Liver (tissue), 9 donors: ENCODE results near the gene CRYAA. TPM values are rescaled to one million over a fixed set of nuclear protein-coding genes. Genes with fewer than 3 reads are reported as not detected.

Experiments used
- DNase-seq: peaks from one replicate; pipeline ENCODE4 v3.0.0-alpha.2; 2017; ENCODE audit warnings: low spot score
- H3K27ac ChIP-seq, 2 donors: one replicate each; pipeline ENCODE4 v1.7.0; 2013; ENCODE audit warnings: inconsistent platforms in 2 of 2, low read length in 2 of 2, control low read depth in 1 of 2, low read depth in 1 of 2, mild to moderate bottlenecking in 1 of 2
- H3K27me3 ChIP-seq, 4 donors: one replicate each; pipeline versions ENCODE4 v1.6.1 to v1.7.0; 2013; ENCODE audit warnings: low read length in 3 of 4, inconsistent platforms in 1 of 4, mild to moderate bottlenecking in 1 of 4, moderate library complexity in 1 of 4; ENCODE audit not compliant: control insufficient read depth in 4 of 4, insufficient read depth in 4 of 4
- H3K36me3 ChIP-seq, 4 donors: one replicate each; pipeline versions ENCODE4 v1.6.1 to v1.7.0; 2013; ENCODE audit warnings: low read length in 3 of 4, mild to moderate bottlenecking in 3 of 4, low read depth in 1 of 4, moderate library complexity in 1 of 4; ENCODE audit not compliant: control insufficient read depth in 4 of 4, insufficient read depth in 3 of 4
- H3K4me1 ChIP-seq, 4 donors: one replicate each; pipeline versions ENCODE4 v1.6.1 to v1.7.0; 2013; ENCODE audit warnings: low read length in 3 of 4, mild to moderate bottlenecking in 3 of 4, moderate library complexity in 1 of 4; ENCODE audit not compliant: control insufficient read depth in 4 of 4, insufficient read depth in 4 of 4
- H3K4me3 ChIP-seq, 3 donors: one replicate each; pipeline versions ENCODE4 v1.6.1 to v1.7.0; 2013; ENCODE audit warnings: low read length in 3 of 3, control low read depth in 1 of 3, low read depth in 1 of 3, mild to moderate bottlenecking in 1 of 3
- H3K9ac ChIP-seq, 2 donors: one replicate each; pipeline ENCODE4 v1.7.0; 2013; ENCODE audit warnings: low read length in 2 of 2, mild to moderate bottlenecking in 2 of 2, moderate library complexity in 2 of 2, control low read depth in 1 of 2, low read depth in 1 of 2
- H3K9me3 ChIP-seq, 4 donors: one replicate each; pipeline versions ENCODE4 v1.6.1 to v1.7.0; 2013; ENCODE audit warnings: low read length in 3 of 4; ENCODE audit not compliant: control insufficient read depth in 4 of 4
- EGR1 ChIP-seq, 2 donors: IDR thresholded peaks; 2 replicates each; pipeline ENCODE4 v1.6.1; 2016 to 2018; ENCODE audit warnings: antibody characterized with exemption in 2 of 2, low read depth in 2 of 2
- FOXA1 ChIP-seq: IDR thresholded peaks from 2 replicates; pipeline ENCODE4 v1.6.1; 2016; ENCODE audit warnings: antibody characterized with exemption
- FOXA2 ChIP-seq: IDR thresholded peaks from 2 replicates; pipeline ENCODE4 v1.6.1; 2016; ENCODE audit warnings: antibody characterized with exemption
- GABPA ChIP-seq, 2 donors: IDR thresholded peaks in 1 of 2; conservative IDR thresholded peaks in 1 of 2; 2 replicates each; pipeline ENCODE4 v1.6.1; 2016; ENCODE audit warnings: antibody characterized with exemption in 2 of 2, mild to moderate bottlenecking in 1 of 2, moderate library complexity in 1 of 2
- HNF4A ChIP-seq, 2 donors: conservative IDR thresholded peaks; 2 replicates each; pipeline ENCODE4 v1.6.1; 2016; ENCODE audit warnings: antibody characterized with exemption in 2 of 2, mild to moderate bottlenecking in 2 of 2
- HNF4G ChIP-seq: IDR thresholded peaks from 2 replicates; pipeline ENCODE4 v1.6.1; 2016; ENCODE audit warnings: antibody characterized with exemption
- JUND ChIP-seq, 2 donors: IDR thresholded peaks; 2 replicates each; pipeline ENCODE4 v1.6.1; 2016; ENCODE audit warnings: antibody characterized with exemption in 2 of 2
- NR2F2 ChIP-seq: IDR thresholded peaks from 2 replicates; pipeline ENCODE4 v1.6.1; 2016; ENCODE audit warnings: antibody characterized with exemption
- RAD21 ChIP-seq, 2 donors: IDR thresholded peaks; 2 replicates each; pipeline ENCODE4 v1.6.1; 2016; ENCODE audit warnings: antibody characterized with exemption in 2 of 2, mild to moderate bottlenecking in 2 of 2
- RXRA ChIP-seq, 2 donors: IDR thresholded peaks; 2 replicates each; pipeline ENCODE4 v1.6.1; 2017 to 2018; ENCODE audit warnings: antibody characterized with exemption in 2 of 2, mild to moderate bottlenecking in 1 of 2
- SP1 ChIP-seq: IDR thresholded peaks from 2 replicates; pipeline ENCODE4 v1.6.1; 2018; ENCODE audit warnings: antibody characterized with exemption, mild to moderate bottlenecking
- TAF1 ChIP-seq: conservative IDR thresholded peaks from 2 replicates; pipeline ENCODE4 v1.6.1; 2016; ENCODE audit warnings: antibody characterized with exemption, mild to moderate bottlenecking
- YY1 ChIP-seq: IDR thresholded peaks from 2 replicates; pipeline ENCODE4 v1.6.1; 2016; ENCODE audit warnings: antibody characterized with exemption, mild to moderate bottlenecking
- WGBS: extraction: QIAGEN DNeasy Blood & Tissue Kit; methylation state at CpG from one replicate; pipeline ENCODE4 v1.1.7; 2013; 5-methylcytosine and 5-hydroxymethylcytosine counted together
- polyA plus RNA-seq, 2 donors: library from polyadenylated mRNA; stranded (reverse) in 1 of 2; unstranded in 1 of 2; fragments of 200-250 nt in 1 of 2; fragments of >200 nt in 1 of 2; fragmentation: Nextera tagmentation in 1 of 2; extraction: Ambion mirVana in 1 of 2; gene quantifications; one replicate each; pipeline versions ENCODE4 v1.2.1 to v1.2.3, GENCODE V29; 2013 to 2015
- total RNA-seq, 2 donors: library from RNA; depleted of rRNA; stranded (reverse); fragments of >200 nt; gene quantifications; one replicate each; pipeline ENCODE4 v1.2.3, GENCODE V29; 2014
- TF ChIP-seq, protein P1 (sequence below): IDR thresholded peaks from 2 replicates; pipeline ENCODE4 v1.6.1; 2016; ENCODE audit warnings: antibody characterized with exemption, mild to moderate bottlenecking
- TF ChIP-seq, protein P2 (sequence below): IDR thresholded peaks from 2 replicates; pipeline ENCODE4 v1.6.1; 2016; ENCODE audit warnings: antibody characterized with exemption
- TF ChIP-seq, protein P3 (sequence below): IDR thresholded peaks from 2 replicates; pipeline ENCODE4 v1.6.1; 2016; ENCODE audit warnings: antibody characterized with exemption
- TF ChIP-seq, protein P4 (sequence below): fragments of 150-350 bp; IDR thresholded peaks from 2 replicates; pipeline ENCODE4 v1.5.1; 2017; ENCODE audit warnings: improper control_type of control experiment, low read depth, low read length; ENCODE audit not compliant: missing input control
- donor health status: healthy.
- donor health status: healthy.
- donor health status: healthy.
- donor health status: healthy.
- donor health status: healthy.

The CRYAA gene
- total and polyA plus RNA-seq, 4 donors, result 0.57 to 1.9 (median 0.84) TPM; not detected in 1

DNA sequence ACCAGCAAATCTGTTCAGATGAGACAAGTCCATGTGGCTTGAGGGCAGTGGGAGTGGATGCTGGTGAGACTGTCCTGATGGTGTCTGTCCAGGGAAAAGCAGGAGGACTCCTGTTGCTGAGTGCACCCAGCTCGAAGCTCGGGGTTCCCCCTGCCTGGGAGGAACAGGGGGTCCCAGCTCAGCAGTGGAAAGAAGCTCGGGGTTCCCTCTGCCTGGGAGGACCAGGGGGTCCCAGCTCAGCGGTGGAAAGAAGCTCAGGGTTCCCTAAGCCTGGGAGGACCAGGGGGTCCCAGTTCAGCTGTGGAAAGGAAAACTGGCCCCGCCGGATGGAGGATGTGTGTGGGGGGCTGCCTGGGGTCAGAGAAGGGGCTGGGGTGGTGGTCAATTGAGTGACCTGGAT, 39.1 kb downstream of the CRYAA start:
- no peak for DNase-seq
- TF ChIP-seq FOXA1 (no peak), SP1 (no peak), HNF4G (no peak), TAF1 (no peak), NR2F2 (no peak), RAD21 (IDR thresholded peaks at IDR 0.05) (no peak), EGR1 (IDR thresholded peaks at IDR 0.05; ENCODE audit: low read depth in 2 of 2) (no peak), JUND (IDR thresholded peaks at IDR 0.05) (no peak), GABPA (IDR thresholded peaks at IDR 0.05 in 1 of 2, conservative IDR thresholded peaks at IDR 0.05 in 1 of 2) (no peak)
- TF ChIP-seq, protein P1, sequence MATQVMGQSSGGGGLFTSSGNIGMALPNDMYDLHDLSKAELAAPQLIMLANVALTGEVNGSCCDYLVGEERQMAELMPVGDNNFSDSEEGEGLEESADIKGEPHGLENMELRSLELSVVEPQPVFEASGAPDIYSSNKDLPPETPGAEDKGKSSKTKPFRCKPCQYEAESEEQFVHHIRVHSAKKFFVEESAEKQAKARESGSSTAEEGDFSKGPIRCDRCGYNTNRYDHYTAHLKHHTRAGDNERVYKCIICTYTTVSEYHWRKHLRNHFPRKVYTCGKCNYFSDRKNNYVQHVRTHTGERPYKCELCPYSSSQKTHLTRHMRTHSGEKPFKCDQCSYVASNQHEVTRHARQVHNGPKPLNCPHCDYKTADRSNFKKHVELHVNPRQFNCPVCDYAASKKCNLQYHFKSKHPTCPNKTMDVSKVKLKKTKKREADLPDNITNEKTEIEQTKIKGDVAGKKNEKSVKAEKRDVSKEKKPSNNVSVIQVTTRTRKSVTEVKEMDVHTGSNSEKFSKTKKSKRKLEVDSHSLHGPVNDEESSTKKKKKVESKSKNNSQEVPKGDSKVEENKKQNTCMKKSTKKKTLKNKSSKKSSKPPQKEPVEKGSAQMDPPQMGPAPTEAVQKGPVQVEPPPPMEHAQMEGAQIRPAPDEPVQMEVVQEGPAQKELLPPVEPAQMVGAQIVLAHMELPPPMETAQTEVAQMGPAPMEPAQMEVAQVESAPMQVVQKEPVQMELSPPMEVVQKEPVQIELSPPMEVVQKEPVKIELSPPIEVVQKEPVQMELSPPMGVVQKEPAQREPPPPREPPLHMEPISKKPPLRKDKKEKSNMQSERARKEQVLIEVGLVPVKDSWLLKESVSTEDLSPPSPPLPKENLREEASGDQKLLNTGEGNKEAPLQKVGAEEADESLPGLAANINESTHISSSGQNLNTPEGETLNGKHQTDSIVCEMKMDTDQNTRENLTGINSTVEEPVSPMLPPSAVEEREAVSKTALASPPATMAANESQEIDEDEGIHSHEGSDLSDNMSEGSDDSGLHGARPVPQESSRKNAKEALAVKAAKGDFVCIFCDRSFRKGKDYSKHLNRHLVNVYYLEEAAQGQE, result no peak
- TF ChIP-seq, protein P2, sequence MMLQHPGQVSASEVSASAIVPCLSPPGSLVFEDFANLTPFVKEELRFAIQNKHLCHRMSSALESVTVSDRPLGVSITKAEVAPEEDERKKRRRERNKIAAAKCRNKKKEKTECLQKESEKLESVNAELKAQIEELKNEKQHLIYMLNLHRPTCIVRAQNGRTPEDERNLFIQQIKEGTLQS, result no peak
- TF ChIP-seq, protein P3, sequence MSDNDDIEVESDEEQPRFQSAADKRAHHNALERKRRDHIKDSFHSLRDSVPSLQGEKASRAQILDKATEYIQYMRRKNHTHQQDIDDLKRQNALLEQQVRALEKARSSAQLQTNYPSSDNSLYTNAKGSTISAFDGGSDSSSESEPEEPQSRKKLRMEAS, result no peak
- TF ChIP-seq, protein P4, sequence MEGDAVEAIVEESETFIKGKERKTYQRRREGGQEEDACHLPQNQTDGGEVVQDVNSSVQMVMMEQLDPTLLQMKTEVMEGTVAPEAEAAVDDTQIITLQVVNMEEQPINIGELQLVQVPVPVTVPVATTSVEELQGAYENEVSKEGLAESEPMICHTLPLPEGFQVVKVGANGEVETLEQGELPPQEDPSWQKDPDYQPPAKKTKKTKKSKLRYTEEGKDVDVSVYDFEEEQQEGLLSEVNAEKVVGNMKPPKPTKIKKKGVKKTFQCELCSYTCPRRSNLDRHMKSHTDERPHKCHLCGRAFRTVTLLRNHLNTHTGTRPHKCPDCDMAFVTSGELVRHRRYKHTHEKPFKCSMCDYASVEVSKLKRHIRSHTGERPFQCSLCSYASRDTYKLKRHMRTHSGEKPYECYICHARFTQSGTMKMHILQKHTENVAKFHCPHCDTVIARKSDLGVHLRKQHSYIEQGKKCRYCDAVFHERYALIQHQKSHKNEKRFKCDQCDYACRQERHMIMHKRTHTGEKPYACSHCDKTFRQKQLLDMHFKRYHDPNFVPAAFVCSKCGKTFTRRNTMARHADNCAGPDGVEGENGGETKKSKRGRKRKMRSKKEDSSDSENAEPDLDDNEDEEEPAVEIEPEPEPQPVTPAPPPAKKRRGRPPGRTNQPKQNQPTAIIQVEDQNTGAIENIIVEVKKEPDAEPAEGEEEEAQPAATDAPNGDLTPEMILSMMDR, result no peak
- 91% methylated on average over 6 of the region's 6 CpGs for WGBS

DNA sequence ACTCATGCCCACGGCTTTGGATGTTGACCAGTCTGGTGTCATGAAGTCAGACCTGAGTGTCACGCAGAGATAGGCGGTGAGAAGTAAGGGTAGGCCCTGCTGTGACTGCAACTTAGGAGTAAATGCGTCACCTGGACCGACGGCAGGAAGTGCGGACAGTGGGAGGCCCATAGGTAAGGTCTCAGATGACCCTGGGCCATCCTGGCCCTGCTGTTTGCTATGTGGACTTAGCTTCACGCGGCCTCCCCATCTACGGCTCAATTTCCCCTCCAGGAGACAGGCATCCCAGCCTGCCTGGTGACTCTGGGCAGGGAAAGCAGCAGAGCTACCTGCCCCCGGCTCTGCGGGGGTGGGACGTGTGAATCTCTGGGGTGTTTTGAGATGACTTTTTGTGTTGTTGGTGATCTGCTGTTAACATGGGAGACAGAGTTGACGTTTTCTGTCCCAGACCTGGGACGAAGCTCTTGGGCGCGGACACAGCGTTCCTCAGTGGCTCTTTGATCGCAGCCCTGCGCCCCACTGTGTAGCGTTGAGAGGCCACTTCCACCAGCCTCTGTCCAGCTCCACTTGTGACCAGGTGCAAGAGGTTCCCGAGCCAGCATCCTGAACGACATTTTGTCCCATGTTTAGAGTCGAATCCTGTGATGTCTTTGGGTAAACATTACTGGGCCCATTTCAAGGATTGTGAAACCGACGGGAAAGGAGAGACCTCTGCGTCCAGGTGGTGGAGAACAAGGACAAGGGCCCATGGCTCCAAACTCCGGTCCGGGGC, 39.9 kb downstream of the CRYAA start:
- Histone ChIP-seq H3K9me3 (no peaks in the 10 kb centered on the region), H3K27ac (no peak overlapping the region), H3K36me3 (no peaks in the 10 kb centered on the region), H3K27me3 (no peaks in the 10 kb centered on the region), H3K4me3 (no peak overlapping the region), H3K4me1 (peaks cover 3 to 13% (median 8%) of the 10 kb centered on the region in 4 donors), H3K9ac (no peak overlapping the region)
- no peak for DNase-seq
- whole genome bisulfite sequencing, result 93% methylated on average over 29 of the region's 29 CpGs
- TF ChIP-seq NR2F2, result no peak
- TF ChIP-seq YY1, result no peak
- no peak for TF ChIP-seq FOXA2
- no peak for TF ChIP-seq FOXA1
- no peak for TF ChIP-seq JUND (IDR thresholded peaks at IDR 0.05)
- TF ChIP-seq, protein P4, result no peak
- no peak for TF ChIP-seq SP1
- no peak for TF ChIP-seq EGR1 (IDR thresholded peaks at IDR 0.05; ENCODE audit: low read depth in 2 of 2)
- TF ChIP-seq GABPA (IDR thresholded peaks at IDR 0.05 in 1 of 2, conservative IDR thresholded peaks at IDR 0.05 in 1 of 2), result no peak
- no peak for TF ChIP-seq RXRA (IDR thresholded peaks at IDR 0.05)
- no peak for TF ChIP-seq RAD21 (IDR thresholded peaks at IDR 0.05)
- TF ChIP-seq HNF4A (conservative IDR thresholded peaks at IDR 0.05), result no peak
- TF ChIP-seq, protein P1, result no peak
- TF ChIP-seq HNF4G, result no peak
- no peak for TF ChIP-seq TAF1

More for the DNA sequence above, 39.1 kb downstream of the CRYAA start:
- no peaks in the 10 kb centered on the region for H3K9me3 ChIP-seq
- no peaks in the 10 kb centered on the region for H3K27me3 ChIP-seq
- no peak overlapping the region for H3K27ac ChIP-seq
- no peak overlapping the region for H3K9ac ChIP-seq
- no peak overlapping the region for H3K4me3 ChIP-seq
- H3K36me3 ChIP-seq, result no peaks in the 10 kb centered on the region
- H3K4me1 ChIP-seq, result peaks cover 3 to 13% (median 8%) of the 10 kb centered on the region in 4 donors
